GM10248 (cell line): ENCODE results near the gene BRF1.

Source experiments
- CTCF ChIA-PET: fragments of 300-600 bp; sonication (Branson Sonifier 250); formaldehyde crosslinking; extraction: SDS; loops from one replicate; lab custom pipeline; 2021; ENCODE audit warnings: antibody characterized with exemption; lab: Yijun Ruan, JAX
- POLR2A ChIA-PET: fragments of 350-650 bp; sonication (Branson Sonifier 250); formaldehyde crosslinking; extraction: SDS; loops from one replicate; lab custom pipeline; 2020; ENCODE audit warnings: antibody characterized with exemption; lab: Yijun Ruan, JAX
- DNase-seq: peaks from one replicate; pipeline ENCODE4 v3.0.0; 2012; ENCODE audit errors: extremely low spot score
- TF ChIP-seq, protein P1 (sequence below): IDR thresholded peaks from 2 replicates; pipeline ENCODE4 v1.5.1; 2012; ENCODE audit warnings: mild to moderate bottlenecking, low read depth; ENCODE audit errors: extremely low read depth, missing control alignments, control extremely low read depth

The BRF1 gene

DNA sequence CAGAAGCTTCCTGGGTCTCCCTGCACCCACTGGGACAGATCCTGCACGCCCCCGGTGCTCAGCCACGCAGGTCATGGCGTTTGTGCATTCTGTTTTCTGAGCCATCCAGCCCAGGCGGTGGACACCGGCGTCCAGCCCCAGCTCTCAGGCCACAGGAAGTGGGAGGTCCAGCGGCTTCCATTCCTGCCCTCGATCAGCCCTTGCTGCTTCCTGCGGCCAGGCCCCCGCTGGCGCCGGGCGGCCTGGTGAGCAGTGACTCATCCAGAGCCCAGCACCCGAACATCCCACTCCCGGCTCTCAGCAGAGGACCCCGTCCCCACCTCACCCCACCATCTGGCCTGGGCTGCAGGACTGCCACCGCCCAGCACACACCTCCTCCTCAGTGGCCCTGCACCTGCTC lies 101.7 kb downstream of the BRF1 start:
- no peak for DNase-seq
- TF ChIP-seq, protein P1, sequence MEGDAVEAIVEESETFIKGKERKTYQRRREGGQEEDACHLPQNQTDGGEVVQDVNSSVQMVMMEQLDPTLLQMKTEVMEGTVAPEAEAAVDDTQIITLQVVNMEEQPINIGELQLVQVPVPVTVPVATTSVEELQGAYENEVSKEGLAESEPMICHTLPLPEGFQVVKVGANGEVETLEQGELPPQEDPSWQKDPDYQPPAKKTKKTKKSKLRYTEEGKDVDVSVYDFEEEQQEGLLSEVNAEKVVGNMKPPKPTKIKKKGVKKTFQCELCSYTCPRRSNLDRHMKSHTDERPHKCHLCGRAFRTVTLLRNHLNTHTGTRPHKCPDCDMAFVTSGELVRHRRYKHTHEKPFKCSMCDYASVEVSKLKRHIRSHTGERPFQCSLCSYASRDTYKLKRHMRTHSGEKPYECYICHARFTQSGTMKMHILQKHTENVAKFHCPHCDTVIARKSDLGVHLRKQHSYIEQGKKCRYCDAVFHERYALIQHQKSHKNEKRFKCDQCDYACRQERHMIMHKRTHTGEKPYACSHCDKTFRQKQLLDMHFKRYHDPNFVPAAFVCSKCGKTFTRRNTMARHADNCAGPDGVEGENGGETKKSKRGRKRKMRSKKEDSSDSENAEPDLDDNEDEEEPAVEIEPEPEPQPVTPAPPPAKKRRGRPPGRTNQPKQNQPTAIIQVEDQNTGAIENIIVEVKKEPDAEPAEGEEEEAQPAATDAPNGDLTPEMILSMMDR, result no peak
- ChIA-PET CTCF (interaction anchor here (1.2 kb wide), 1 partner anchor 9 kb away, joined by 4 read pairs; no protein-coding TSS in a partner anchor), POLR2A (no interaction called here)

DNA sequence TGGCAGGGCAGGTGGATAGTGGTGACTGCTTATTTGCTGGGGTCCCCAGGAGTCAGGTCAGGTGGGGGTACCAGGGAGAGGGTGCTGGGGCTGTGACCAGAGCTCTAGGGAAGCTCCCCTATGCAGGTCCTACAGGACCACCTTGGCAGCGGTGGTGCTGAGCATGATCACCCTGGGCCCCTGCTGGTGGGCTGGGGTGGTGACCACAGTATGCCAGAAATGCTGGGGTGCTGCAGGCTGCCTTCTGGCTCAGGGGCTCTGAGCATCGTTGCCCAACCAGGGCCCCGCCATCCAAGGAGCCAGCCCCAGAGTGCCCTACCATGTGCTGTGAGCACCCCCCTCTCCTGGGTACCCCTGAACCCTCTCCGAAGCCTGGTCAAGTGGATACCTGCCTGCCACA lies 102.2 kb downstream of the BRF1 start:
- CTCF ChIA-PET, result interaction anchor here (1.2 kb wide), 1 partner anchor 9 kb away, joined by 4 read pairs; no protein-coding TSS in a partner anchor
- POLR2A ChIA-PET, result no interaction called here
- TF ChIP-seq, protein P1, result no peak
- no peak for DNase-seq

DNA sequence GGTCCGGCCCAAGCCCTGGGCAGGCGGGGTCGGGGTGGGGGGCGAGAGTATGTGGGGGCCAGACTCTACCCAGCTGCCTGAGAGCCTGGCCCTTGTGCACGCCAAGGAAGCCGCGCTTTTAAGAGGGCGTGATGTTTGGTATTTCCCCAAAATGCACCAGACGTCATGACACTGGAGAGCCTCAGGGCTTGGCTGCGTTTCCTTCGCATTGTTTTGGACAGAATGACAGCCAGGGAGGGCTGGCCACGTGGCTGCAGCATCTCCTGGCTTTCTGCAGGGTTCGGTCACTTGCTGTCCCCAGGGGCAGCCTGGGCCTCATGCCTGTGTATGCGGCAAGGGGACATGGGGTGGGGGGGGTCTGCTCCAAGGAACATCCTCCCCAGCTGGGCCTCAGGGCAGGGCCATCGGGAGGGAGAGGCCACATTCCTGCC lies 103.6 kb downstream of the BRF1 start:
- CTCF ChIA-PET, result no interaction called here
- TF ChIP-seq, protein P1, result no peak
- DNase-seq, result no peak
- POLR2A ChIA-PET, result no interaction called here

DNA sequence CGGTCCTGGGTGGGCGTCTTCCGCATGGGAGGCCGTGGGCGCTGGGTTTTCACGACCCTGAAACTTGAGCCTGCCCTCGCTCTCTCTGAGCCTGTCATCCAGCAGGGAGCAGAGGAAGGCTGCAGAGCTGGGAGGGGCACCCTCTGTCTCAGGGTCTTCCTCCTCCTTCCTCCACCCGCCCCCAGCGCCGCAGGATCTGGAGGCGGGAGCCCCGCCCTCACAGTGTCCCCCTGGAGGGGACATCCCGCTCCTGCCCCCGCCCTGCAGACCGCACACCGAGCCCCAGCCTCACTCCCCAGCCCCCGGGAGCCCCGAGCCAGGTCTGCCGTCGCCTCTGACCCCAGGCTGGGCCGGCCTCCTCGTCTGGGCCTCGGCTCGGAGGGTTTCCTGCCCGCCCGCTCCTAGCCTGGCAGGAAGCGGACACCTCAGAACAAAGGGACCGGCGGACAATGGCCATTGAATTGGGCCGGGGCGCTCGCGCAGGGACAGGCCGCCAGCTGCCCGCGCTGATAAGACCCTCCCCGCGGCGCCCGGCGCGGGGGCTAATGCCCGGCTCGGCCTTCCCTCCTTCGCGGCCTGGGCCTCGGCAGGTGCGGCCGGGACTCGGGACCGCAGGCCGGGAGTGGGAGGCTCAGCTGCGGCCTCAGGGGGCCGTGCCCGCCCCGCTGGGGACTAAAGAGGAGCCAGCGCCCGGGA lies 104.4 kb downstream of the BRF1 start:
- ChIA-PET POLR2A (no interaction called here), CTCF (no interaction called here)
- no peak for DNase-seq
- TF ChIP-seq, protein P1, result no peak

DNA sequence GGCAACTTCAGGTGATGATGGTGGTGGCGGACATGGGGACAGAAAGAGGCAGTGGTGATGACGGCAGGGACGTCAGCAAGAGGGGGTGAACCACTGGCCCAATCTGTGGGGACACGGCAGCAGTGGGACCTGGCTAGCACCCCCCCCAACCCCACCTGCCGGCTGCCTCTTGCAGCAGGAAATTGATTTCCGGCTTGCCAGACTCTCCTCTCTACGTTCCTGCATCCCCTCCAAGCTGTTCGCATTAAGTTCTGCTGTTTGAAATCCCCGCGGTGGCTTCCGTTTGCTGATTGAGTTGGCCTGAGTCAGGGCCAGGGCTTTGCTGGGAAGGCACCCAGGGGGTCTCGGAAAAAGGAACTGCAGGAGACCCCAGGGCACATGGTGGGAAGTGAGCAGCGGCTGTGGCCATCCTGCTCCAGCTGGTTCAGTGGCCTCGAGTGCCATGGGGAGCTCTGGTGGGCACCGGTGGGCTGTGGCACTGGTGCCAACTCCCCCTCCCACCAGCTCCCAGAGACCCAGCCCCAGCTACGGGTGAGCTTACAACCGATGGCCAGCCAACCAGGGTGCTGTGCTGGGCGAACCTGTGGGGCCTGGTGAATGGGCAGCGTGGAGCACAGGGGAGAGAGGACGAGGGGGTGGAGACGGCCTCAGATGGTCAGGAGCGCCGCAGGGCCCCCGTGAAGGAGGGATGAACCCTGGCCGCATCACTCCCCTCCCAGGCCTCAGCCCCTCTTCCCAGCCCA lies 105.1 kb downstream of the BRF1 start:
- no peak for DNase-seq
- CTCF ChIA-PET, result interaction anchor here (1.1 to 2.2 kb wide), 3 partner anchors 105 to 320 kb away, joined by 3 to 8 read pairs (median 3); no protein-coding TSS in a partner anchor
- POLR2A ChIA-PET, result no interaction called here
- TF ChIP-seq, protein P1, result no peak

DNA sequence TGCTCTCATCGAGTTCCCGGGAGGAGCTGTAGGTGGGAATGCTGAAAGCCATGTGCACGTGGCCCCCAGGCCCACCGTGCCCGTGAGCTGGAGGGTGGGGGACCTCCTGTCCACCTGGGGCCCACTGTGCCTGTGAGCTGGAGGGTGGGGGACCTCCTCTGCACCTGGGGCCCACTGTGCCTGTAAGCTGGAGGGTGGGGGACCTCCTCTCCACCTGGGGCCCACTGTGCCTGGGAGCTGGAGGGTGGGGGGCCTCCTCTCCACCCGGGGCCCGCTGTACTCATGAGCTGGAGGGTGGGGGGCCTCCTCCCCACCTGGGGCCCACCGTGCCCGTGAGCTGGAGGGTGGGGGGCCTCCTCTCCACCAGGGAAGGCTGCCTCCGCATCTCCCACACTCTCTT lies 105.8 kb downstream of the BRF1 start:
- ChIA-PET CTCF (interaction anchor here (1.1 to 2.2 kb wide), 3 partner anchors 105 to 320 kb away, joined by 3 to 8 read pairs (median 3); no protein-coding TSS in a partner anchor), POLR2A (no interaction called here)
- DNase-seq, result no peak
- TF ChIP-seq, protein P1, result no peak
